EH (cell line): ENCODE measurements around the gene TNPO3.

Experiments used
- DNase-seq: peaks from one replicate; pipeline ENCODE4 v3.0.0-alpha.2; 2015; ENCODE audit warnings: low read depth

Gene TNPO3

DNA sequence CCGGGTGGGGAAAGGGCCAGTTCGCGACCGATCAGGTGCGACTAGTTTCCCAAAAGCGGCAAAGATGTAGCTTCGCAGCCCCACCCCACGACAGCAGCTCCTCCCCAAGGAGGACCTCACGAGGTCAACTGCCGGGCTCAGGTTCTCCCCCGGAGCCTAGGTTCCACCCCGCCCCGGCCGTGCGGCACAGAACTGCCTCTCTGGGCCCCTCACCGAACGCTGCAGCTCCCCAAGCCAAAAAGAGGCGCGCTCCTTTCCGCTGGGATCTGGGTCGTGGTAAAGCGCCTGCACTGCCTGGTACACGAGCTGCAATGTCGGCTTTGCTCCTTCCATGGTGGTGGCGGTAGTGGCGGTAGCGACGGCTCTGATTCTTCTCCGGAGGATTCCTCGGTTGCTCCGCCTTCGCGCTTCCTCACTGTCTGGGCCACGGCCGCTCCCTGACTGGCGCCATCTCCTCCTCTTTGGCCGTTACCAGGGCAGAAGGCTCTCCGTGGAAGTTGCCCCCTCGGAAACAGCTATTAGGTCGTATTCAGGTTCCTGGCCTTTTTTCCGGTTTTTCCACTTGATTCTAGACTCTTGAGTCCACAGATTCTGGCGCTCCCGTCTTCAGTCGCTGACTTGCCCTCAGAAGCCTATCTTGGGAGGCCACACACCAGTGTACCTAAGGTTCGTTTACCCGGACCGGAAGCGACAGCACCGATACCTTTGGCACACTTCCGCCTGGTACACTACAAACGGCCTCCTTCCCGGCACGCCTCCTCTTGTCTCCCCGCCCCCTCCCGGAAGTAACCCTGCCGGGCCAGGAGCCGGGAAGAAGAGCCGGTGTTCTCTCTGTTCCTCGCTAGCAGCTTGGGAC lies at the start of gene TNPO3:
Gene TNPO3 (minus strand): TSS at position 674 of the 856 bp plus-strand sequence. CDS start 341 bp downstream, at position 333.
- DNase-seq, result peak; percentile 93

DNA sequence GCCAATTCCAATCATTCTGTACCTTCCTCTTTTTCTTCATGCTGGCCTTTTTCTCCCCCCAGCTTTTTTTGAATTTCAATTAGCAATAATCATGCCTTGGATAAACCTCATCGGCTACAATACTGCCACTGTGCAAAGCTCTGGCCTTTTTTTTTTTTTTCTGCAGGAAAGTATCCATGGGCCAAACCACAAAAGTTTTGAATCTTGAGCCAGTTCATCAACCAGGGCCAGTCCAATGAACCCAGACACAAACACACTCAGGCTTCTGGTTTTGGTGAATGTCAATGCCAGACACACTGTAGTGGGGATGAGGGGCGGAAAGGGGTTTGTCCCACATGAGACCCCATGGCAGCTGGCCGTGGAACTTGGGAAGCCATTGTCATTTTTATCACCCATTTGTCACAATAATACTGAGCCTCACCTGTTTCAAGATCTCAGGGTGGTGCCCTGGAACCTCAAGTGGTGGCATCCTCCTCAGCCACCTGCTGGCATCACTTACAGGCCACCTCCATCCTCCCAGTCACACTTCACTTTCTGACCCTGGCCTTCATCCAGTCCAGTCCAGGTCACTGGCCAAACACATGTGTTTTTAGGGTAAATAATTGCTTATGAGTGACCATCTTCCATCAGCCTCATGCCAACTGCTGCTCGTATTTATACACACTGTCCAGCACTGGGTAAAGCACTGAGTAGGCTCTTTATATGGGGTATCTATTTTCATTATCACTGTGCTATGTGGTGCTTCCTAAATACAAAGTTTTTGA lies 48.8 kb upstream of the TNPO3 start:
- no peak for DNase-seq

- no peak for DNase-seq
Observed at GRCh38 chr7:129101746-129102145, 46.8 kb upstream of the TNPO3 start.

GRCh38 chr7:129100827-129101166 lies 45.9 kb upstream of the TNPO3 start:
- DNase-seq, result no peak

DNA sequence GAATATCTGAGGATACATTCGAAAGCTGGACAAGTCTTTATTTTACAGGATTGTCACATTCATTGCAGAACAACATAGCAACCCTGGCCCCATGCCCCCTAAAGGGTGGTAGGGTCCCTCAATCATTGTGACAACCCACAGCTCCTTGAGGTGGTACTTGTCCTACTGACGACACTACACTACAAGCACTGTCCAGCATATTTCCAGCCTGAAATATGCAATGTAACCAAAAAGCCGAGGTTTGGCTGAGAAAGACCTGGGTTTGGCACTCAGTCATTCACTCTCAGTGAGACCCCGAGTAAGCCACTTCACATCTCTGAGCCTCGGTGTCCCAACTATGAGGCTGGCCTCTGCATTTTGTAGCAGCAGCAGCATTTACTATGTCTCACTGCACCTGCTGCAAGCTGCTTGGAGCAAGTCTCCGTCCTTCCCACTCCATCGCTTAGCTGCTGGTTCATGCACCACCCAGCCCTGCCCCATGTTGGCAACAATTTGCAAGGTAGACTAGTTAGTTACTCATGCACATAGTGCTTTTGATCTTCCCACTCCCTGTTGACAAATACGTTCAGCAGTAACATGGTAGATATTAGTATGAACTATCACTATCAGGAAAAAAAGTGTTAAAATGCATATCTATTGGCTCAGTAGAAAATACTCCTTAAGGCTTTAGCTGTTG lies 43.6 kb upstream of the TNPO3 start:
- no peak for DNase-seq

- DNase-seq, result no peak
Observed at GRCh38 chr7:129095258-129095657, 40.3 kb upstream of the TNPO3 start.

DNA sequence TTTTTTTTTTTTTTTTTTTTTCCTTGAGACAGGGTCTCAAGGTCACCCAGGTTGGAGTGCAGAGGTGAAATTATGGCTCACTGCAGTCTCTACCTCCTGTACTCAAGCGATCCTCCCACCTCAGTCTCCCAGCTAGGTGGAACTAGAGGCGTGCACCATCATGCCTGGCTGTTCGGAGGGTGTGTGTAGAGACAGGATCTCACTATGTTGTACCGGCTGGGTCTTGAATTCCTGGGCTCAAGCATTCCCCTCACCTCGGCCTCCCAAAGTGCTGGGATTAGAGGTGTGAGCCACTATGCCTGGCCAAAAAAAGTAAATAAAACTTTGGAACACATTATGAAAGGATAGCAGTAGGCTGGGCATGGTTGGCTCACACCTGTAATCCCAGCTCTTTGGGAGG lies 39.6 kb upstream of the TNPO3 start:
- DNase-seq, result no peak

DNA sequence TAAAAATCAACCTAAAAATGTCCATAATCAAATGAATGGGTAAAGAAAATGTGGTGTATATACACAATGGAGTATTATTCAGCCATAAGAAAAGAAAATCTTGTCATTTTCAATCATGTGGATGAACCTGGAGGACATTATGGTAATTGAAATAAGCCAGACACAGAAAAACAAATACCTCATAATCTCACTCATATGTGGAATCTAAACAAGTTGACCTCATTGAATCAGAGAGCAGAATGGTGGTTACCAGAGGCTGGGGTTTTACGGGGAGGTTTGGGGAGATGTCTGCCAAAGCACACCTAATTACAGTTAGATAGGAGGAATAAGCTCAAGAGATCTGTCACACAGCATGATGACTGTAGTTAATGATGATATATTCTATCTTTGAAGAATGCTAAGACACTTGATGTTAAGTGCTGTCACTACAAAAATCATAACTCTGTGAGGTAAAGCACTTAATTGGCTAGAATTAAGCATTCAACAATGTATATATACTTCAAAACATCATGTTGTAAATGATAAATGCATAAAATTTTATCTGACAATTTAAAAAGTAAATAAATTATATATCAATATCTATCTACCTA lies 39.1 kb upstream of the TNPO3 start:
- DNase-seq, result no peak

- peak; percentile 68 for DNase-seq
Observed at GRCh38 chr7:129091484-129092002, 36.6 kb upstream of the TNPO3 start.

DNA sequence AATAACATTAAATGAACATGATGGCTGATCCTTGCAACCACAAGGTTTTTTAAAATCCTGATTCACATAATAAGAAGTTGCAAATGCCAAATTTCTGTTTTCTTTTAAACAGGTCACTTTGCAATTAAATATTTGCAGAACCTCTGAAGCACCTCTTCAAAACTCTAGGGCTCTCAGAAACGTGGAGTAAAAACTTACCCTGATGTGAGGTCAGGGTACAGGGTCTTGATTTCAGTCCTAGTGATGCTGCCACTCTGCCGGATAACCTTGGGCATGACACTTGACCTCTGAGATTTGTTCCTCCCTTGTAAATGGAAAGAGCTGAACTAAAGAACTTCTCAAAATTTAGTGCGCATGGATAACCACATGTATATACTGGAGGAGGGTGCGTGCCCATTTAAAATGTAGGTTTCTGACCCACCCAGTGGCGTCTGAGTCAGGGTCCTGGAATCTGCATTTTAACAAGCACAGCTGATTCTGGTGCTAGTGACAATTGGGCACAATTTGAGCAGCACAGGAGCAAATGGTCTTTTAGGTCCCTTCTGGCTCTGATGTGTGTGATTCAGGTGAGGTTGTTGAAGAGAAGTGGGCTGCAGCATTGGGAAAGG lies 35.5 kb upstream of the TNPO3 start:
- DNase-seq, result no peak

GRCh38 chr7:129089521-129090212 lies 34.8 kb upstream of the TNPO3 start:
- no peak for DNase-seq

- no peak for DNase-seq
Observed at GRCh38 chr7:129084801-129085551, 30.1 kb upstream of the TNPO3 start.

DNA sequence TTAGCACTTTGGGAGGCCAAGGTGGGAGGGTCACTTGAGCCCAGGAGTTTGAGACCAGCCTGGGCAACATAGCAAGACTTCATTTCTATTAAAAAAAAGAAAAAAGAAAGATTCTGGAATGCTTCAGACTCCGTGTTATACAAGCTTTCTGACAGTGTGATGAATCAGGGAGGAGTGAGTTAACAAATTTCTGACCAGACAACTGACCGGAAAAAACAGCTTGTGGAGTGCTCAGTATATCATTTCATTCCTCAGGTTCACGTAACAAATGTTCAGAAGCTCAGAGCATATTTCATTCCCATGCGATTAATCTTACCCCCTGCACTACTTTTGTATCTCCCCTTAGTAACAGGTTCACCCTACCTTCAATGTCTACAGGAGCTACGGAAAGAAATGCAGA lies 28.6 kb upstream of the TNPO3 start:
- DNase-seq, result no peak

DNA sequence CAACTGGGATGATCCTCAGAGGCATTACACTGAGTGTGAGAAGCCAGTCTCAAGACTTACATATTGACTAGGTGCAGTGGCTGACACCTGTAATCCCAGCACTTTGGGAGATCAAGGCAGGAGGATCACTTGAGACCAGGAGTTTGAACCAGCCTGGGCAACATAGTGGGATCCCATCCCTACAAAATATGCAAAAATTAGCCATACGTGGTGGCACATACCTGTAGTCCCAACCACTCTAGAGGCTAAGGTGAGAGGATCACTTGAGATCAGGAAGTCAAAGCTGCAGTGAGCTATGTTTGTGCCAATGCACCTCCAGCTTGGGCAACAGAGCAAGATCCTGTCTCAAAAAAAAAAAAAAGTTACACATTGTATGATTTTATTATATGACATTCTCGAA lies 23.5 kb upstream of the TNPO3 start:
- DNase-seq, result no peak

DNA sequence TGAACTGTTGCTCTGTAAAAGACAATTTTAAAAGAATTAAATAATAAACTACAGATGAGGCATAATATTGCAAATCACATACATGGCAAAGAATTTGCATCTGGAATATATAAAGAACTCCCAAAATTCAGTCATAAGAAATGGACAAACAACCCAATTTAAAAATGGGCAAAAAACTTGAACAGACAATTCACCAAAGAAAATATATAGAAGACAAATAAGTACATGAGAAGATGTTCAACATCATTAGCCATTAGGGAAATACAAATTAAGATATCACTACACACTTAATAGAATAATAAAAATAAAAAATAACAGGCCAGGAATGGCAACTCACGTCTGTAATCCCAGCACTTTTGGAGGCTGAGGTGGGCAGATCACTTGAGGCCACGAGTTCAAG lies 22.0 kb upstream of the TNPO3 start:
- DNase-seq, result no peak

GRCh38 chr7:129074994-129075393 lies 20.1 kb upstream of the TNPO3 start:
- no peak for DNase-seq

DNA sequence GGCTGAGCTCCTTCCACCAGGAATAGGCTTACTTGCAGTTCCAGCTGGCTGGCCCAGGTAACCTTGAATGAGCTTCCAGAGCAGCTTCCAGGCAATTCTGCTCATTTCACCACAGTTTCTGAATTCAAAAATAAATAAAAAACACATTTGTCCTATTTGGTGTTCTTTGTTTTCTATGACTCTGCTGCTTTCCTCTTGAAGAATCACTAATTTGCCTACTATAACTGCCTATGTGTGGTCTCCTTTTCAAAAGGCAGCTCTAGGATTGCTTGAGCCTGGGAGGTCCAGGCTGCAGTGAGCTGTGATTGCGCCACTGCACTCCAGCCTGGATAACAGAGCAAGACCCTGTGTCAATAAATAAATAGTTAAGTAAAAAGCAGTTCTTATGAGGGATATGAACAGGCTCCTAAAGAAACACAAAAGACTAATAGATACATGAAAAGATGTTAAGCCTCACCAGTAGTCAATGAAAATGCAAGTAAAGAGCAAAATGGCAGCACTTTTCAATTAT lies 19.5 kb upstream of the TNPO3 start:
- no peak for DNase-seq

DNA sequence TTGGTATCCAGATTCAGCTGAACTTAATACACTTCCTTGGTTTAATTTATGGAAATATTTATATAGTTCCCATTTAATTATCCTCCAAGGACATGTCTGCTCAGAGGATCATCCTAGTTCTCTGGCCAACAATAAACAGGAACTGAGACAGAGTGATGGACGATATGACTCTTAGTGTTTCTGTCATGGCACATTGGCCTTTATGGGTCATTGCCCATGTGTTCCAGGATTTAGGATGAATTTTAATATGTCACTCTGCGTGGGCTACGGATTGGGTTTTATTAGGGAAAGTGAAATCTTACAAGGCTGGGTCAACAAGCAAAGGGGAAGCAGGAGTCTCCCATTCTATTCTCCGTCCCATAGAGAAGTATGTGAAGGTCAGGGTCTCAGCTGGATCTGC lies 18.8 kb upstream of the TNPO3 start:
- no peak for DNase-seq

GRCh38 chr7:129073204-129073603 lies 18.3 kb upstream of the TNPO3 start:
- DNase-seq, result no peak

- no peak for DNase-seq
Observed at GRCh38 chr7:129072479-129073011, 17.6 kb upstream of the TNPO3 start.
